ENCODE results near the gene CAMK2B. TPM values are rescaled to one million over a fixed set of nuclear protein-coding genes. Genes with fewer than 3 reads are reported as not detected.
"Not testable (repeated sequence)": the region's sequence is repeated elsewhere in the genome, so short reads cannot be mapped to it uniquely, and the experiment has no call there.

Gene CAMK2B
- total RNA-seq, 1 experiment from 2014 or later = not detected

DNA sequence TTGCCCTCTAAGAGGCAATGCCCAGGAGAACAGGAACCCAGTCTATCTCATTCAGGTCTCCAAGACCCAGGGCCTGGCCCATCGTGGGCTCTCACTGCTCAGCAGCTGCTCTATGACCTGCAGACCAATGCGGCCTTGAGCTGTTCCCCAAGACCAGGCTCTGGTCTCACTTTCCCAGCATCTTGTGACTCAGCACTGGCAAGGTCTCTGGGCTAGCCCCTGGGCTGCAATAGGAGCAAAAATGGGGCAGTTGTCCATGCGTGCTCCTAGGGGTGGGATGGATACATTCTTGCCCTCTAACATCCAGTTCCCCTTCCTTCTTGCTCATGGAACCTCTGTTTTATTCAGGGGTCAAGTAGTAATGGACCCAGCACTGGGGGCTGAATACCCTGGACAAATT is 149.7 kb downstream of the CAMK2B start:
- H3K36me3 Mint-ChIP-seq (ENCODE audit: insufficient read depth, unreplicated experiment) = no peaks in the 10 kb centered on the region
- H3K27me3 Mint-ChIP-seq (ENCODE audit: unreplicated experiment) = peaks cover 86% of the 10 kb centered on the region
- CTCF ChIA-PET = no interaction called here
- no peak overlapping the region for H3K4me3 Mint-ChIP-seq (ENCODE audit: low read depth, unreplicated experiment)
- intact Hi-C loops (cut with micrococcal nuclease; ENCODE audit: unreplicated experiment) = no loop called here
- no peaks in the 10 kb centered on the region for H3K9me3 Mint-ChIP-seq (ENCODE audit: low read depth, unreplicated experiment)
- no peak for DNase-seq
- TF ChIP-seq, protein P1, sequence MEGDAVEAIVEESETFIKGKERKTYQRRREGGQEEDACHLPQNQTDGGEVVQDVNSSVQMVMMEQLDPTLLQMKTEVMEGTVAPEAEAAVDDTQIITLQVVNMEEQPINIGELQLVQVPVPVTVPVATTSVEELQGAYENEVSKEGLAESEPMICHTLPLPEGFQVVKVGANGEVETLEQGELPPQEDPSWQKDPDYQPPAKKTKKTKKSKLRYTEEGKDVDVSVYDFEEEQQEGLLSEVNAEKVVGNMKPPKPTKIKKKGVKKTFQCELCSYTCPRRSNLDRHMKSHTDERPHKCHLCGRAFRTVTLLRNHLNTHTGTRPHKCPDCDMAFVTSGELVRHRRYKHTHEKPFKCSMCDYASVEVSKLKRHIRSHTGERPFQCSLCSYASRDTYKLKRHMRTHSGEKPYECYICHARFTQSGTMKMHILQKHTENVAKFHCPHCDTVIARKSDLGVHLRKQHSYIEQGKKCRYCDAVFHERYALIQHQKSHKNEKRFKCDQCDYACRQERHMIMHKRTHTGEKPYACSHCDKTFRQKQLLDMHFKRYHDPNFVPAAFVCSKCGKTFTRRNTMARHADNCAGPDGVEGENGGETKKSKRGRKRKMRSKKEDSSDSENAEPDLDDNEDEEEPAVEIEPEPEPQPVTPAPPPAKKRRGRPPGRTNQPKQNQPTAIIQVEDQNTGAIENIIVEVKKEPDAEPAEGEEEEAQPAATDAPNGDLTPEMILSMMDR (IDR thresholded peaks at IDR 0.05; ENCODE audit: unreplicated experiment) = no peak
- H3K4me1 Mint-ChIP-seq (ENCODE audit: low read depth, unreplicated experiment) = no peaks in the 10 kb centered on the region
- H3K27ac Mint-ChIP-seq (ENCODE audit: unreplicated experiment) = no peak overlapping the region
- no TSS peak for BruUV-seq (replicated peaks)

DNA sequence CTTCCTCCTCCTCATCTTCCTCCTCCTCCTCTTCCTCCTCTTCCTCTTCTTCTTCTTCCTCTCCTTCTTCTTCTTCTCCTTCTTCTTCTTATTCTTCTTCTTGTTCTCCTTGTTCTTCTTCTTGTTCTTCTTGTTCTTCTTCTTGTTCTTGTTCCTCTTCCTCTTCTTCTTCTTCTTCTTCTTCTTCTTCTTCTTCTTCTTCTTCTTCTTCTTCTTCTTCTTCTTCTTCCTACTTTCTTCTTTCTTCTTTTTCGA is 150.8 kb downstream of the CAMK2B start:
- CTCF ChIA-PET; intact Hi-C loops (cut with micrococcal nuclease; ENCODE audit: unreplicated experiment); H3K4me1 Mint-ChIP-seq (ENCODE audit: low read depth, unreplicated experiment); H3K36me3 Mint-ChIP-seq (ENCODE audit: insufficient read depth, unreplicated experiment); DNase-seq; H3K4me3 Mint-ChIP-seq (ENCODE audit: low read depth, unreplicated experiment); H3K9me3 Mint-ChIP-seq (ENCODE audit: low read depth, unreplicated experiment); H3K27ac Mint-ChIP-seq (ENCODE audit: unreplicated experiment); BruUV-seq (replicated peaks): not testable (repeated sequence)
- H3K27me3 Mint-ChIP-seq (ENCODE audit: unreplicated experiment) = peaks cover 89% of the 10 kb centered on the region

DNA sequence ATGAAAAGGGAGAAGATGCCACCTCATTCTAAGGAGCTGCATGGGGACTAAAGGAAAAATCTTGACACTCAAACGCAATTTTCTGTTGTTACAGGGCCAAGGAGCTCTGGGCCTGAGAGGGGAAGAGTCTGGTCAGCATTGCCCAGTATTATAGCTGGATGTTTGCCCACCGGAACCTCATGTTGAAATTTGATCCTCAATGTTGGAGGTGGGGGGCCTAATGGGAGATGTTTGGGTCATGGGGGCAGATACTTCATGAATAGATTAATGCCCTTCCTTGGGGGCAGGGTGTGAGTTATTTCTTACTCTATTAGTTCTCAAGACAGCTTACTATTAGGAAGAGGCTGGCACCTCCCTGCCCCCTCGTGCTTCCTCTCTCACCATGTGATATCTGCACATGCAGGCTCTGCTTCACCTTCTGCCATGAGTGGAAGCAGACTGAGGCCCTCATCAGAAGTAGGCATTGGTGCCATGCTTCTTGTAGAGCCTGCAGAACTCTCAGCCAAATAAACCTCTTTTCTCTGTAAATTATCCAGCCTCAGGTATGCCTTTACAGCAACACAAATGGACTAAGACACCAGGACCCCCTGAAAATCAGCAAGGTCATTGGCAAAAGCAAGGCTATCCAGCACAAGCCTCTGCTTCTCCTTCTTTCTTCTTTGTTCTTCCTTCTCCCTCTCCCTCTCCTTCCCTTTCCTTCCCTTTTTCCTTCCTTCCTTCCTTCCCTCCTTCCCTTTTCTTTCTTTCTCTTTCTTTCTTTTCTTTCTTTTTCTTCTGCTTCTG is 151.3 kb downstream of the CAMK2B start:
- no peaks in the 10 kb centered on the region for H3K36me3 Mint-ChIP-seq (ENCODE audit: insufficient read depth, unreplicated experiment)
- TF ChIP-seq, protein P1 (IDR thresholded peaks at IDR 0.05; ENCODE audit: unreplicated experiment) = no peak
- H3K9me3 Mint-ChIP-seq (ENCODE audit: low read depth, unreplicated experiment) = no peaks in the 10 kb centered on the region
- BruUV-seq (replicated peaks) = no TSS peak
- H3K4me3 Mint-ChIP-seq (ENCODE audit: low read depth, unreplicated experiment) = no peak overlapping the region
- H3K27me3 Mint-ChIP-seq (ENCODE audit: unreplicated experiment) = peaks cover 89% of the 10 kb centered on the region
- CTCF ChIA-PET = interaction anchor here (0.7 kb wide), 1 partner anchor 67 kb away, joined by 3 read pairs; no protein-coding TSS in a partner anchor
- no peaks in the 10 kb centered on the region for H3K4me1 Mint-ChIP-seq (ENCODE audit: low read depth, unreplicated experiment)
- H3K27ac Mint-ChIP-seq (ENCODE audit: unreplicated experiment) = no peak overlapping the region
- intact Hi-C loops (cut with micrococcal nuclease; ENCODE audit: unreplicated experiment) = no loop called here
- DNase-seq = no peak

DNA sequence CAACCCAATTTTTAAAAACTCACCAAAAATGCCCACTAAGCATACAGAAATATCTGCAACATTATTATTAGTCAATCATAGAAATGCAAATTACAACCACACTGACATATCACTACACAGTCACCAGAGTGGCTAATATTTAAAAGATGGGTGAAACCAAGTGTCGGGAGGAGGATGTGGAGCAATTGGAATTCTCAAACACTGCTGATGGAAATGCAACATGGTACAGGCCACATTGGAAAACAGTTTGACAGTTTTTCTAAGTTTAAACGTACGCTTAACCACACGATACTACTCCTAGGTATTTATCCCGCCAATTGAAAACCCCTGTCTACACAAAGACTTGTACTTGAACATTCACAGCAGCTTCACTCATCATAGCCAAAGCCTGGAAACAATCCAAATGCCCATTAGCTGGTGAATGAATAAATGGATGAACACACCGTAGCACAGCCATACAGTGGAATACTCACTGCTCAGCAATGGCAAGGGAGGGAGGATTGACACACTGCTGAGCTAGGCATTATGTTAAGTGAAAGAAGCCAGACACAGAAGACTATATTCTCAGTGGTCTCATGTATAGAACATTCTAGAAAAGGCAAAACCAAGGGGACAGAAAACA is 152.5 kb downstream of the CAMK2B start:
- intact Hi-C loops (cut with micrococcal nuclease; ENCODE audit: unreplicated experiment) = no loop called here
- Mint-ChIP-seq H3K9me3 (ENCODE audit: low read depth, unreplicated experiment) (no peaks in the 10 kb centered on the region), H3K4me1 (ENCODE audit: low read depth, unreplicated experiment) (no peaks in the 10 kb centered on the region), H3K4me3 (ENCODE audit: low read depth, unreplicated experiment) (no peak overlapping the region), H3K27me3 (ENCODE audit: unreplicated experiment) (peaks cover 86% of the 10 kb centered on the region), H3K27ac (ENCODE audit: unreplicated experiment) (no peak overlapping the region), H3K36me3 (ENCODE audit: insufficient read depth, unreplicated experiment) (no peaks in the 10 kb centered on the region)
- no TSS peak for BruUV-seq (replicated peaks)
- DNase-seq = no peak
- CTCF ChIA-PET = interaction anchor here (0.7 kb wide), 1 partner anchor 66 kb away, joined by 3 read pairs; no protein-coding TSS in a partner anchor
- TF ChIP-seq, protein P1 (IDR thresholded peaks at IDR 0.05; ENCODE audit: unreplicated experiment) = no peak

DNA sequence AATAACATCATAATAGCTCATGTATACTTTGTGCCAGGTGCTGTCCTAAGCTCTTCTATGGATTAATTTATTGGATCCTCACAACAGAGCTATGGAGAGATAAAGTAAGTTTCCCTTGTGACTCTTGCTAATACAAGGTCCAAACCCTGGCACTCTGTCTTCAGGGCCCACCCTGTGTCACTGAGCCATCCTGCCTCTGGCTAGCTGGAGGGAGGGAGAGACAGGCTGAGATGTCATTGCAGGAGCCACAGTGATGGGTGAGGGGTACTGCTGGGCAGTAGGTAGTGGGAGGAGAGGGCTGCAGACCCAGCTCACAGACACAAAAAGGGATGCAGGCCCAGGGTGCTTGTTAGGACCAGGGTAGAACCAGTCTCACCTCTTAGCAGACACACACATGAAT is 153.0 kb downstream of the CAMK2B start:
- Mint-ChIP-seq H3K36me3 (ENCODE audit: insufficient read depth, unreplicated experiment) (no peaks in the 10 kb centered on the region), H3K27ac (ENCODE audit: unreplicated experiment) (no peak overlapping the region), H3K4me1 (ENCODE audit: low read depth, unreplicated experiment) (no peaks in the 10 kb centered on the region), H3K4me3 (ENCODE audit: low read depth, unreplicated experiment) (no peak overlapping the region), H3K9me3 (ENCODE audit: low read depth, unreplicated experiment) (no peaks in the 10 kb centered on the region), H3K27me3 (ENCODE audit: unreplicated experiment) (peaks cover 83% of the 10 kb centered on the region)
- no peak for DNase-seq
- TF ChIP-seq, protein P1 (IDR thresholded peaks at IDR 0.05; ENCODE audit: unreplicated experiment) = no peak
- intact Hi-C loops (cut with micrococcal nuclease; ENCODE audit: unreplicated experiment) = no loop called here
- CTCF ChIA-PET = no interaction called here
- no TSS peak for BruUV-seq (replicated peaks)

DNA sequence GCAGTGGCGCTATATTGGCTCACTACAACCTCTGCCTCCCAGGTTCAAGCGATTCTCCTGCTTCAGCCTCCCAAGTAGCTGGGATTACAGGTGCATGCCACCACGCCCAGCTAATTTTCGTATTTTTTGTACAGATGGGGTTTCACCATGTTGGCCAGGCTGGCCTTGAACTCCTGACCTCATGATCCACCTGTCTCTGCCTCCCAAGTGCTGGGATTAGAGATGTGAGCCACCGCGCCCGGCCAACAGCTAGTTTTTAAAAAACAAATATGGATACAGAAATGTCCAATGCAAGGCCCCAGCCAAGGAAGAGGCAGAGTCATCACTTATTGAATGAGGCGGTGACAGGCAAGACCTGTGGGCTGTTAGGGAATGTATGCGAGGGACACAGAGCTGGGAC is 153.5 kb downstream of the CAMK2B start:
- BruUV-seq (replicated peaks); H3K36me3 Mint-ChIP-seq (ENCODE audit: insufficient read depth, unreplicated experiment); H3K4me3 Mint-ChIP-seq (ENCODE audit: low read depth, unreplicated experiment); DNase-seq; H3K27ac Mint-ChIP-seq (ENCODE audit: unreplicated experiment); H3K9me3 Mint-ChIP-seq (ENCODE audit: low read depth, unreplicated experiment); intact Hi-C loops (cut with micrococcal nuclease; ENCODE audit: unreplicated experiment); H3K4me1 Mint-ChIP-seq (ENCODE audit: low read depth, unreplicated experiment): not testable (repeated sequence)
- peaks cover 83% of the 10 kb centered on the region for H3K27me3 Mint-ChIP-seq (ENCODE audit: unreplicated experiment)
- CTCF ChIA-PET = interaction anchor here (0.8 kb wide), 1 partner anchor 45 kb away, joined by 4 read pairs; no protein-coding TSS in a partner anchor

Measured in Calu3 (cell line).